Measurements from ENCODE around the gene HELZ. TPM values are rescaled to one million over a fixed set of nuclear protein-coding genes. Genes with fewer than 3 reads are reported as not detected.
"Not testable (repeated sequence)": the region's sequence is repeated elsewhere in the genome, so short reads cannot be mapped to it uniquely, and the experiment has no call there.

HELZ gene
- total RNA-seq, 1 donor from 2014 or later, result 53.4 TPM

DNA sequence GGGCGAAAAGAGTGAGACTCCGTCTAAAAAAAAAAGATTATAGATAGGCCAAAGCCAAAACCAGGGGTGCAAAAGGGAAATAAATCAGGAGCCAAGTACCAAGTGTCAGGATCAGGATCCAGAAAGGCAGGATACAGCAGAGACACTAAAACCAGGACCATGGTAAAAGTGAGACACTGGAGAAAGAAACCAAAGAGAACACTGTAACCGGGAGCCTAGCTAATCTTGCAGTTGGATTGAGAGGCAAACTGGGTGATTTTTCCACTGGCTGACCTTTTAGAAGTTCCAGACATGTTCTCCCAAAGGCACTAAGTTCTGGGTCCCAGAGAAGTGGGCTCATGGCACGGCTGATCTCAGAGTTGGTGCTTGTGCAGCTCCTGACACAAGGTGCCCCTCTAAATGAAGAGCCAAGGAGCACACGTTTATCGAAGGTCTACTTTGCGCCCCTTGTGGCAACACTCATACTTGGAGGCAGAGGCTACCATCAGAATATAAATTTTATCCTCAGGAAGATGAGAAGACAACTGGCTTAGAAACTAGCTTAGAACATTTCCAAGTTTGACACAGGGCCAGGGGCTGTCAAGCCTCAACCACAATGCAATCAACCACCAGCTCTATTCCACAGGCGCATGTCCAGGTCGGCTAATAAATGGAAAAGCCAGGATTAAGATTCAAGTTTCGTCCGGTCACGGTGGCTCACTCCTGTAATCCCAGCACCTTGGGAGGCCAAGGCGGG lies 27.5 kb upstream of the HELZ start:
- Histone ChIP-seq H2AFZ (ENCODE audit: low read depth, low read length) (no peak overlapping the region), H3K9ac (ENCODE audit: low read length) (no peak overlapping the region), H3K4me3 (ENCODE audit: insufficient read depth, low read depth, low read length) (no peak overlapping the region), H3K36me3 (ENCODE audit: insufficient read depth, low read length) (no peaks in the 10 kb centered on the region), H3K27me3 (ENCODE audit: insufficient read depth, low read length) (no peaks in the 10 kb centered on the region), H3K27ac (ENCODE audit: low read depth, low read length) (no peak overlapping the region), H4K20me1 (ENCODE audit: insufficient read depth, low read length) (no peaks in the 10 kb centered on the region), H3K79me2 (ENCODE audit: insufficient read depth, low read length) (no peaks in the 10 kb centered on the region), H3K4me1 (ENCODE audit: insufficient read depth, low read length) (no peaks in the 10 kb centered on the region), H3K4me2 (ENCODE audit: low read length) (no peak overlapping the region), H3K9me3 (ENCODE audit: insufficient read depth, low read depth, low read length) (no peaks in the 10 kb centered on the region)
- FAIRE-seq (no peak), DNase-seq (ENCODE audit: low read depth) (no peak)
- H3K9me3 Mint-ChIP-seq (ENCODE audit: unreplicated experiment), result no peaks in the 10 kb centered on the region
- TF ChIP-seq, protein P1, sequence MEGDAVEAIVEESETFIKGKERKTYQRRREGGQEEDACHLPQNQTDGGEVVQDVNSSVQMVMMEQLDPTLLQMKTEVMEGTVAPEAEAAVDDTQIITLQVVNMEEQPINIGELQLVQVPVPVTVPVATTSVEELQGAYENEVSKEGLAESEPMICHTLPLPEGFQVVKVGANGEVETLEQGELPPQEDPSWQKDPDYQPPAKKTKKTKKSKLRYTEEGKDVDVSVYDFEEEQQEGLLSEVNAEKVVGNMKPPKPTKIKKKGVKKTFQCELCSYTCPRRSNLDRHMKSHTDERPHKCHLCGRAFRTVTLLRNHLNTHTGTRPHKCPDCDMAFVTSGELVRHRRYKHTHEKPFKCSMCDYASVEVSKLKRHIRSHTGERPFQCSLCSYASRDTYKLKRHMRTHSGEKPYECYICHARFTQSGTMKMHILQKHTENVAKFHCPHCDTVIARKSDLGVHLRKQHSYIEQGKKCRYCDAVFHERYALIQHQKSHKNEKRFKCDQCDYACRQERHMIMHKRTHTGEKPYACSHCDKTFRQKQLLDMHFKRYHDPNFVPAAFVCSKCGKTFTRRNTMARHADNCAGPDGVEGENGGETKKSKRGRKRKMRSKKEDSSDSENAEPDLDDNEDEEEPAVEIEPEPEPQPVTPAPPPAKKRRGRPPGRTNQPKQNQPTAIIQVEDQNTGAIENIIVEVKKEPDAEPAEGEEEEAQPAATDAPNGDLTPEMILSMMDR (IDR thresholded peaks at IDR 0.05; ENCODE audit: insufficient read depth, low read depth, low read length), result peak; percentile 45
- no peak for TF ChIP-seq EZH2 (IDR thresholded peaks at IDR 0.05; ENCODE audit: insufficient read depth, low read length)
- H3K27me3 Mint-ChIP-seq (ENCODE audit: low read depth, unreplicated experiment), result peaks cover 4% of the 10 kb centered on the region
- H3K36me3 Mint-ChIP-seq (ENCODE audit: low read depth, unreplicated experiment), result no peaks in the 10 kb centered on the region
- no peak overlapping the region for H3K27ac Mint-ChIP-seq (ENCODE audit: unreplicated experiment)
- H3K4me3 Mint-ChIP-seq (ENCODE audit: unreplicated experiment), result no peak overlapping the region
- H3K4me1 Mint-ChIP-seq (ENCODE audit: low read depth, unreplicated experiment), result no peaks in the 10 kb centered on the region

DNA sequence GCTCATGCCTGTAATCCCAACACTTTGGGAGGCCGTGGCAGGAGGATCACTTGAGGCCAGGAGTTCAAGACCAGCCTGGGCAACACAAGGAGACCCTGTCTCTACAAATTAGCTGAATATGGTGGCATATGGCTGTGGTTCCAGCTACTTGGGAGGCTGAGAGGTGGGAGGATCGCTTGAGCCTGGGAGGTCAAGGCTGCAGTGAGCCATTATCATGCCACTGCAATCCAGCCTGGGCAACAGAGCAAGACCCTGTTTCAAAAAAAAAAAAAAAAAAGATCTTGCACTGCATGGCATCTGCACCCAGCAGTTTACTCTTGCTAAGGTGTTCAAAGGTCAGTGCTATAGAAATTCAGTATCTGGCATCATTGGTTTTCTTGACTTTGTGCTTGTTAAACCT lies 26.2 kb upstream of the HELZ start:
- H3K27ac Mint-ChIP-seq (ENCODE audit: unreplicated experiment); FAIRE-seq; H3K27me3 ChIP-seq (ENCODE audit: insufficient read depth, low read length); H3K9me3 Mint-ChIP-seq (ENCODE audit: unreplicated experiment); H3K4me1 Mint-ChIP-seq (ENCODE audit: low read depth, unreplicated experiment); H3K9ac ChIP-seq (ENCODE audit: low read length); H3K27me3 Mint-ChIP-seq (ENCODE audit: low read depth, unreplicated experiment); H2AFZ ChIP-seq (ENCODE audit: low read depth, low read length); H3K36me3 ChIP-seq (ENCODE audit: insufficient read depth, low read length); H3K27ac ChIP-seq (ENCODE audit: low read depth, low read length); H3K36me3 Mint-ChIP-seq (ENCODE audit: low read depth, unreplicated experiment); H3K4me3 Mint-ChIP-seq (ENCODE audit: unreplicated experiment); H3K79me2 ChIP-seq (ENCODE audit: insufficient read depth, low read length); H3K4me3 ChIP-seq (ENCODE audit: insufficient read depth, low read depth, low read length); H3K9me3 ChIP-seq (ENCODE audit: insufficient read depth, low read depth, low read length); H4K20me1 ChIP-seq (ENCODE audit: insufficient read depth, low read length); H3K4me1 ChIP-seq (ENCODE audit: insufficient read depth, low read length); H3K4me2 ChIP-seq (ENCODE audit: low read length); DNase-seq (ENCODE audit: low read depth): not testable (repeated sequence)

DNA sequence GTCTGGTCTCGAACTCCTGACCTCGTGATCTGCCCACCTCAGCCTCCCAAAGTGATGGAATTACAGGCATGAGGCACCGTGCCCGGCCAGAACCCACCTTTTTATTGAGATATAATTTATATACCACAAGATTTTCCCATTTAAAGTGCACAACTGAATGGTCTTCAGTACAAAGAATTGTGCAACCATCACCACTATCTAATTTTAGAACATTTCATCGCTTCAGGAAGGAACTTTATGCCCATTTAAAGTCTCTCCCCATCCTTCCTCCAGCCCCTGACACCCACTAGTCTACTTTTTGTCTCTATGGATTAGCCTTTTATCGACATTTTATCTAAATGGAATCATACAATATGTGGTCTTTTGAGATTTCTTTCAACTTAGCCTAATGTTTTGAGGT lies 25.4 kb upstream of the HELZ start:
- no peak overlapping the region for H2AFZ ChIP-seq (ENCODE audit: low read depth, low read length)
- Mint-ChIP-seq H3K27me3 (ENCODE audit: low read depth, unreplicated experiment) (peaks cover 4% of the 10 kb centered on the region), H3K4me3 (ENCODE audit: unreplicated experiment) (no peak overlapping the region), H3K4me1 (ENCODE audit: low read depth, unreplicated experiment) (no peaks in the 10 kb centered on the region), H3K27ac (ENCODE audit: unreplicated experiment) (no peak overlapping the region), H3K9me3 (ENCODE audit: unreplicated experiment) (no peaks in the 10 kb centered on the region), H3K36me3 (ENCODE audit: low read depth, unreplicated experiment) (no peaks in the 10 kb centered on the region)
- H3K4me2 ChIP-seq (ENCODE audit: low read length), result no peak overlapping the region
- FAIRE-seq, result no peak
- no peak overlapping the region for H3K27ac ChIP-seq (ENCODE audit: low read depth, low read length)
- no peaks in the 10 kb centered on the region for H3K79me2 ChIP-seq (ENCODE audit: insufficient read depth, low read length)
- no peaks in the 10 kb centered on the region for H3K9me3 ChIP-seq (ENCODE audit: insufficient read depth, low read depth, low read length)
- H3K4me3 ChIP-seq (ENCODE audit: insufficient read depth, low read depth, low read length), result no peak overlapping the region
- H3K4me1 ChIP-seq (ENCODE audit: insufficient read depth, low read length), result no peaks in the 10 kb centered on the region
- H3K9ac ChIP-seq (ENCODE audit: low read length), result no peak overlapping the region
- no peaks in the 10 kb centered on the region for H3K27me3 ChIP-seq (ENCODE audit: insufficient read depth, low read length)
- DNase-seq (ENCODE audit: low read depth), result no peak
- no peaks in the 10 kb centered on the region for H3K36me3 ChIP-seq (ENCODE audit: insufficient read depth, low read length)
- no peak for TF ChIP-seq EZH2 (IDR thresholded peaks at IDR 0.05; ENCODE audit: insufficient read depth, low read length)
- TF ChIP-seq, protein P1 (IDR thresholded peaks at IDR 0.05; ENCODE audit: insufficient read depth, low read depth, low read length), result no peak
- H4K20me1 ChIP-seq (ENCODE audit: insufficient read depth, low read length), result no peaks in the 10 kb centered on the region
